HCEC 1CT (cell line): Measurements from ENCODE around the gene BRSK2.
"Not testable (repeated sequence)": the region's sequence is repeated elsewhere in the genome, so short reads cannot be mapped to it uniquely, and the experiment has no call there.

Experiments
- DNase-seq: peaks from one replicate; pipeline ENCODE4 v3.0.0-alpha.2; 2017

BRSK2 gene

GRCh38 chr11:1410366-1411291, 20.9 kb downstream of the BRSK2 start:
- DNase-seq: no peak

DNA sequence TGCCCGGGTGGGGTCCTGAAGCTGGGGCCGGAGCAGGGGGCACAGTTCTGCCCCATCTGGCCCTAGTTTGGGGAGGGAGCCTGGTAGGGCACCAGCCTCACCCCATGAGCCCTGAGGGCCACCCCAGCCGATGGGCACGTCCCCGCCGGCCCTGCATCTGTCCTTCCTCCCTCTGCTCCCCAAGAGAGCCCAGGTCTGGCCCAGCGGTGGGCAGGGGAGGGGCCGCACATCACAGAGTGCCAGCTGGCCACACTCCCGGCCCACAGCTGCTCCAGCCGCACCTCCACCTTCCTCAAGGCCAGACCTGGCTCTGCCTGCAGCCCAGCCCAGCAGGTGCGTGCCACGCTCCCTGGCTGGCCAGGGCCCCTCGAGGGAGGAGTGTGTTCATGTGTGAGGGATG, 21.6 kb downstream of the BRSK2 start:
- DNase-seq: no peak

- not testable (repeated sequence) for DNase-seq
Observed at GRCh38 chr11:1411739-1412138, 22.0 kb downstream of the BRSK2 start.

GRCh38 chr11:1412377-1413095, 22.8 kb downstream of the BRSK2 start:
- no peak for DNase-seq

DNA sequence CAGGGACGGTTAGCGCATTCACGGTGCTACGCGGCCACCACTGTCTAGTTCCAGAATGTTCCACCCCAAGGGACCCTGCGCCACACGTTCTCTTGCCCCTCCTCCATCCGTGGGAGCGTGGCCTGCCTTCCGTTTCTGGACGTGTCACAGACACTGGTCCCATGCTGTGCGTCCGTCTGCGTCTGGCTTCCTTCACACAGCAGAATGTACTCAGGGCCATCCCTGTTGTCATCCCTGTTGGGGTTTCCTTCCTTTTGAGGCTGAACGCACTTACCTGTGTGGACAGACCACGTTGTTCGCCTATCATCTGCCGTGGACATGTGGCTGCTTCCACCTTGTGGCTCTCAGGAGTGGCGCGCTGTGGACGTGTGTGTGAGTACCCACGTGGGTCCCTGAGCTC, 24.9 kb downstream of the BRSK2 start:
- DNase-seq: no peak

GRCh38 chr11:1415631-1416030, 25.9 kb downstream of the BRSK2 start:
- no peak for DNase-seq

GRCh38 chr11:1418192-1418795, 28.6 kb downstream of the BRSK2 start:
- DNase-seq: not testable (repeated sequence)

DNA sequence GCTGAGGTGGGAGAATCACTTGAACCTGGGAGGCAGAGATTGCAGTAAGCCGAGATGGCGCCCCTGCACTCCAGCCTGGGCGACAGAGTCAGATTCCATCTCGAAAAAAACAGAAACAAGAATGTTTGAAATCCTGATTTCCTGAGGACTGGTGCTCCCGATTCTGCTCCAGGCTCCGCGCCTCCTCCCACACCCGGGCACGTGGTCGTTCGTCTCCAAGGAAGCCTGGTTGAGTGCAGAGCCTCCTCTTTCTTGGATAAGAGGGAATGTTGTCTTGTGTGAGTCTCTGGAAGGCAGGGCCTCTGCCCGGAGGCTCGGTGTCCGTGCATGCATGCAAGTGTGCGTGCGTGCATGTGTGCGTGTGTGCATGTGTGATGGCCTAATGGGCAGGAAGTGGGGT, 30.1 kb downstream of the BRSK2 start:
- no peak for DNase-seq

DNA sequence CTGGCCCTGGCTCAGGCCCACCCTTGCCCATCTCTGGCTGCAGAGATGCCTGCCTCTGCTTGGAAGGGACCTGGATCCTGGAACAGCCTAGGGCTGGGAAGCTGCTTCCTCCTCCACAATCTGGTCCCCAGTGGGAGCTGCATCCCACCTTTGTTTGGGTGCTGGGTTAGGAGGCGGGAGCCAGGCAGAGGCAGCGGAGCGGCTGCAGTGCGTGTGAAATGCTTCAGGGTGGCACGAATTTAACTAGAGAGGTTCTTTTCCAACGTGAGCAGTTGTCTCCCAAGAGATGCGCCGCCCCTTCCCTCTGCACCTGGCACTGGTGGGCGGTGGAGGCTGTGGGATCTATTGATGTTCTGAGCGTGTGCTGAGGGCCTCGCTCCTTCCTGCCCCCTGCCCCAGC, 31.6 kb downstream of the BRSK2 start:
- no peak for DNase-seq

GRCh38 chr11:1422481-1422880, 32.7 kb downstream of the BRSK2 start:
- DNase-seq: no peak

DNA sequence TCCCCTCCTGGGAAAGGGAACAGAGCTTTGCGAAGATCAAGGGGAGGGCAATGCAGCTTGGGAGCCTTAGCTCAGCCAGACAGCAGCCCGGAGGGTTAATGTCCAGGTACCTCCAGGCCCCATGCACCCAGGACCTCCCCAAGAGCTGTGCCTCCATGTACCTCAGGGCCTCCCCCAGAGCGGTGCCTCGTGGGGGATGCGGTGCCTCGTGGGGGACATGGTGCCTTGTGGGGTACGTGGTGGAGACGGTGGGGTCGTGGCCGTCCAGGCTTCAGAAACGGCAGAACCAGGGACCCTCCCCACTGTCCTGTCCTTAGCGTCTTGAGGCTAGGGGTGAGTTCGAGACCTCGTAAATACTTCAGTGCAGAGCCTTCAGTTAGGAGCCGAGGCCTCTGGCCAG, 33.2 kb downstream of the BRSK2 start:
- DNase-seq: no peak

DNA sequence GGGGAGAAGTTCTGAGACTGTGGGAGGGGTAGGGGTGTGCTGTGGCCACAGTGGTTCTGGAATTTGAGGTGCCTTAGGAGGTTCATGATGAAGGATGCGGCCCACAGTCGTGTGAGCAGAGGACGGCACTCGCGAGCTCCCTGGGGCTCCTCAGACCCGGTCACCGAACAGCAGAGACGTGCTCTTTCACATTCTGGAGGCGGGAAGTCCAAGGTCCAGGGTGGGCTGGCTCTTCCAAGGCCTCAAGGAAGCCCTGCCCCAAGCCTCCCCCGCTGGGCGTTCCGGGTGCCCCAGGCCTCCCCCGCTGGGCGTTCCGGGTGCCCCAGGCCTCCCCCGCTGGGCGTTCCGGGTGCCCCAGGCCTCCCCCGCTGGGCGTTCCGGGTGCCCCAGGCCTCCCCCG, 33.7 kb downstream of the BRSK2 start:
- not testable (repeated sequence) for DNase-seq

- DNase-seq: no peak
Observed at GRCh38 chr11:1425006-1425405, 35.3 kb downstream of the BRSK2 start.

GRCh38 chr11:1425439-1425838, 35.7 kb downstream of the BRSK2 start:
- no peak for DNase-seq

DNA sequence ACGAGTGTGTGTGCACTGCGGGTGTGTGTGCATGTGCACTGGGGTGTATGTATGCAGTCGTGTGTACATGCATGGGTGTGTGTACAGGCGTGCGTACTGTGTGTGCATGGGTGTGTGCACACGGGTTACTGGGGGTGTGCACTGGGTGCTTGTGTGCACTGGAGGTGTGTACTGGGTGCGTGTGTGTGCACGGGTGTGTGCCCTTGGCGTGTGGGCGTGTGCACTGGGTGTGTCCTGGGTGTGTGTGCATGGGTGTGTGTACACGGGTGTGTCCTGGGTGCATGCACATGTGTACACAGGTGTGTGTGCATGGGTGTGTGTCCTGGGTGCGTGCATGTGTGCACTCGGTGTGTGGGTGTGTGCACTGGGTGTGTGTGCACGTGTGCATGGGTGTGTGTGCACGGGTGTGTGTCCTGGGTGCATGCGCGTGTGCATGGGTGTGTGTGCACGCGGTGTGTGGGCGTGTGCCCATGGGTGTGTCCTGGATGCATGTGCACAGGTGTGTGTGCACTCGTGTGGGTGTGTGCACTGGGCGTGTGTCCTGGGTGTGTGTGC, 39.1 kb downstream of the BRSK2 start:
- no peak for DNase-seq

GRCh38 chr11:1433568-1433967, 43.8 kb downstream of the BRSK2 start:
- DNase-seq: no peak

- DNase-seq: no peak
Observed at GRCh38 chr11:1433977-1434640, 44.4 kb downstream of the BRSK2 start.

GRCh38 chr11:1435479-1435819, 45.7 kb downstream of the BRSK2 start:
- DNase-seq: not testable (repeated sequence)

- no peak for DNase-seq
Observed at GRCh38 chr11:1435820-1436467, 46.2 kb downstream of the BRSK2 start.

GRCh38 chr11:1436468-1437039, 46.8 kb downstream of the BRSK2 start:
- no peak for DNase-seq

GRCh38 chr11:1437500-1437899, 47.8 kb downstream of the BRSK2 start:
- DNase-seq: no peak
